GM12892 (cell line): ENCODE measurements around the gene GALM.
"Not testable (repeated sequence)": the region's sequence is repeated elsewhere in the genome, so short reads cannot be mapped to it uniquely, and the experiment has no call there.

Experiments used
- DNase-seq: peaks from one replicate; pipeline ENCODE4 v3.0.0; 2011; ENCODE audit not compliant: insufficient read length
- FAIRE-seq: peaks from 2 replicates; lab custom pipeline; 2011; peaks lifted over from hg19 to GRCh38; lab: Jason Lieb, UNC
- POLR2A ChIP-seq: IDR thresholded peaks from 2 replicates; pipeline ENCODE4 v1.6.1; 2011; ENCODE audit warnings: low read depth, low read length, control low read depth
- POLR2AphosphoS5 ChIP-seq: IDR thresholded peaks from 2 replicates; pipeline ENCODE4 v1.6.1; 2011; ENCODE audit warnings: low read depth, low read length, control low read depth
- TAF1 ChIP-seq: IDR thresholded peaks from 2 replicates; pipeline ENCODE4 v1.6.1; 2011; ENCODE audit warnings: low read depth, mild to moderate bottlenecking, control low read depth, low read length, borderline replicate concordance

GALM gene

DNA sequence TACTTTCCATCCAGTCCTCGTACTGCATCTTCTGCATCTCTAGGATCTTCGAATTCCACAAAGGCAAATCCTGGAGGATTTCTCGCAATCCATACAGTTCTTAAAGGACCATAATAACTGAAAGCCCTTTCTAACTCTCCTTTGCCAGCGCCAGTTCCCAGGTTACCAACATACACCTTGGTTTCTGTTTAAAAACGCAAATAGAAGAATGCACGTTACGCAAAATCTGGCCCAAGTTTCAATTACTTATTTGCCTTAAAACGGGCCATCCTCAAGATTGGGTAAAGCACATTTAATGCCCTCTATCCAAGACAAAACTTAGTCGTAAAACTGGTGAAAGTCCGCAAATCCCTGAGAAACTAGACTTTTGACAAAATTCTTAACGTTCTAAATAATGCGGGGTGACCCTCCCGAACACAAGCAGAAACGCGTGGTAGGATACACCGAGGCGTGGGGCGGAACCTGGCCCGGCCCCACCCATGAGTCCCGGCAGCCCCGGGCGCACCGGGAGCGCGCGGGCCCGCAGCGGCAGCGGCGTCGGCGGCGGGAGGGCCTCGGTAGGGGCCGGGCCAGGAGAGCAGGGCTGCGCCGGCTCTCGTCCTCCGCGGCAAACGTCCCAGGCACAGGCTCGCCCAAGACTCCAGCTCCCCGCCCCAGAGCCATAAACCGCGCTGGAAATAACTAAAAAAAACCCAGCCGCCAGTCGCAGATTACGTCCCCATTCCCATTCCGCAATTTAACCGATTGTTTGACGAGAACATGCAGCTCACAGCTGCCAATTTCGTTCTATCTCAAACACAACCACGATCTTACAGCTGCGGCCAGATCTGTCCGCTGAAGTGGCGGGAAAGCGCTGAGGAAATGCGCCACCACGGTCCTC, 84.3 kb downstream of the GALM start:
- FAIRE-seq = peak; percentile 76
- no peak for TF ChIP-seq POLR2A
- no peak for TF ChIP-seq TAF1
- no peak for TF ChIP-seq POLR2AphosphoS5
- peak; percentile 39 for DNase-seq

DNA sequence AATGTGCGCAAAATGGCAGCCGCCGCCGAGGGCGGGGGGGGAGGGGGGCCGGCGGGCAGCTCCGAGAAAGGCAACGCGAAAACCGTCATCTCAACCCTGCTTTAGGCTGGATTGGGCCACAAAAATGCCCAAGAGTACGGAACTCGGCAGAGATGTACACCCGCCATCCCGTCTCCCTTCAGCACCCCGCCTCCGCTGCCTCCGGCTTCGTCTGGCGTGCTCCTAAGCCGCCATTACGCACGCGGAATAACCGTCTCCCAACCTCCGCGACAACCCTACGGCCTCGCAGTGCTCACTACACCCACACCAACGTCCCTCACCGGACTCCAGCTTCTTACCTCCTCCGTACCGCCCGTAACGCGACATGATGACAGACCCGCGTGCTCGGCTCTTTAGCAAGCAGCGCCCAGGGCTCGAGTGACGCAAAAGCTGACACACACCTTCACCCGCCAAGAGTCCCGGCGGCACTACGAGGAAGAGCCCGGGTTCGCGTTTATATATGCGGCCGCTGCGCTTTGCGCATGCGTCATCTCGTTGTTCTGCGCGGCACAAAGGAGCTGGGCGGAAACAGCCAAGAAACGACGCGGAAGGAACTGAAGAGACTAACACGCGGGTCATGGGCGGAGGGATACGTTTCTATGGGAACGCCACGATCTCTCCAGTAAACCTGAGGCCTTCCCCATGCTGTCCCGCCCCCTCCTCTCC, 85.1 kb downstream of the GALM start, which contains the start of gene SRSF7:
SRSF7 (minus strand) TSS at position 471 of the 705 bp plus-strand sequence; CDS start at position 366, 105 bp downstream.
- TF ChIP-seq POLR2AphosphoS5 (peak; percentile 100), TAF1 (peak; percentile 99), POLR2A (peak; percentile 100)
- DNase-seq (peak; percentile 86), FAIRE-seq (peak; percentile 99)

DNA sequence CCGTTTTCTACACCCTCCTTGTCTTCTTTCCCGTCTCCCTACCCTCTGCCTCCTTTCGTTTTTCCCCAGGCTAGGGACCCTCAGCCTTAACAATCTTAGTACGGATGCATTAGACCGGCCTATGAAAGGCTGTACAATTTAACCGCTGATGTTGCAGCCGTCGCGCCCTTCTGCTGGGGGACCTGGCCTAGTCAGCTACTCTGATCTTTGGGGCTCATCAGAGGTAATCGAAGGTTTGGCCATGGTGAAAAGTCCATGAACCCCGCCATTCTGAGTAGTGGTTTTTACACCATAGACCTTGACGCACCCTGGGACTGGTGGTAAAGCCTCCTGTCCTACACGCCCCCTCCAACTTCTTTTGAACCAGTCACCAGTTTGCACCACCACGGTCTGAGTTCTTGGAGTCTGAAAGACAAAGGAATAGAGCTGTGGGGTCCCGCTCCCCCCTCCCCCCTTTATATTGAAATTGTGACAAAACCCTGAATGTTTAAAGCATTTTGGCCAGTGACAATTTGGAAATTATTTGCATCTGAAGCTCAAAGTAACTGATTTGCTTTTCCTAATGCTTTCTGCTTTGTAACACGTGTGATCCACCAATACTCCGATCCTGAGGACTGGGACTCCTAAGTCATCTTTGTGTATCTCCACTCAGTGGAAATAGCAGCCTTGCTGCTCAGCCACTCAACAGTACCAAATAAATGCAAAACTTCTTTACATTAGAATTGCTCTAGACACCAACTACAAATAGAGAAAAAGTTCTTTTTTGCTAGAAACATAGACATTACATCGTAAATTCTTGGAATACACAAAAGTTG, 85.9 kb downstream of the GALM start:
- DNase-seq (no peak), FAIRE-seq (no peak)
- no peak for TF ChIP-seq TAF1
- TF ChIP-seq POLR2A = no peak
- TF ChIP-seq POLR2AphosphoS5 = no peak

DNA sequence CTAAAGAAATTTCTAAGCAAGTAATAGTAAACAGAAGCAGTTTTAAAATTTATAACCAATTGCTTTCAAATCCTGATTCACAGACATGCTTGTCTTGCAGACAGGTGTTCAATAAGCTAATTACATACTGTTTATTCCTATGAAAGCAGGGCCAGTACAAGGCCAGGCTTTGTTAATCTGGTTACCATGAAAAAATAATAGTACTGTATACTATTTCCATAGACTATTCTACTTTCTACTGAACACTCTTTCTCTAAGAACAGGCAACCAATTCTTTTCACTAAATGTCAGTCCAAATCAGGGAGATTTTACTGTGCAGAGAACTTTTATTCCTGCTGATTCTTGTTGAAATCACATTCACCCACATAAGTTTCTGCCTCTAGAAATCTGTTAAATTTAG, 88.1 kb downstream of the GALM start:
- DNase-seq (no peak), FAIRE-seq (no peak)
- TF ChIP-seq TAF1 (no peak), POLR2A (no peak), POLR2AphosphoS5 (no peak)

DNA sequence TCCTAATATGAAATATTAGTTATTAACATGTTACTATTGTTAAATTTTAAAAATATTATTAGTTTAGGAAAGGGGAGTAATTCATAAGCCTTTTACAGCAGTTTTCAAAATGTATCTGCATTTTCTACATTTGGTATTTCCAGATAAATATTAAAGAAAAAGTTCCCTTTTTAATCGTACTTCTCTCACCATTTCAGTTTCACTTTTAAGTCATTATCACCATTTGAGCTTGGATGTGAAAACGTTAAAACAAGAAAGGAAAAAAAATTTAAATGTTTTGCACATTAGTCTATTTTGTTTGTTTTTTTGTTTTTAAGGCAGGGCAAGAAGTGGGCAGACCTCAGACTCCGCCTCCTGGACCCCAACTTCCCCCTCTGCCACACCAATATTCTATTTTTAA, 88.6 kb downstream of the GALM start:
- TF ChIP-seq POLR2AphosphoS5 = no peak
- TF ChIP-seq TAF1 = no peak
- TF ChIP-seq POLR2A = no peak
- no peak for DNase-seq
- FAIRE-seq = no peak

DNA sequence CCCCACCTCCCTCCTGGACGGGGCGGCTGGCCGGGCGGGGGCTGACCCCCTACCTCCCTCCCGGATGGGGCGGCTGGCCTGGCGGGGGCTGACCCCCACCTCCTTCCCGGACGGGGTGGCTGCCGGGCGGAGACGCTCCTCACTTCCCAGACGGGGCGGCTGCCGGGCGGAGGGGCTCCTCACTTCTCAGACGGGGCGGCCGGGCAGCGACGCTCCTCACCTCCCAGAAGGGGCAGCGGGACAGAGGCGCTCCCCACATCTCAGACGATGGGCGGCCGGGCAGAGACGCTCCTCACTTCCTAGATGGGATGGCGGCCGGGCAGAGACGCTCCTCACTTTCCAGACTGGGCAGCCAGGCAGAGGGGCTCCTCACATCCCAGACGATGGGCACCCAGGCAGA, 90.0 kb downstream of the GALM start:
- not testable (repeated sequence) for FAIRE-seq

DNA sequence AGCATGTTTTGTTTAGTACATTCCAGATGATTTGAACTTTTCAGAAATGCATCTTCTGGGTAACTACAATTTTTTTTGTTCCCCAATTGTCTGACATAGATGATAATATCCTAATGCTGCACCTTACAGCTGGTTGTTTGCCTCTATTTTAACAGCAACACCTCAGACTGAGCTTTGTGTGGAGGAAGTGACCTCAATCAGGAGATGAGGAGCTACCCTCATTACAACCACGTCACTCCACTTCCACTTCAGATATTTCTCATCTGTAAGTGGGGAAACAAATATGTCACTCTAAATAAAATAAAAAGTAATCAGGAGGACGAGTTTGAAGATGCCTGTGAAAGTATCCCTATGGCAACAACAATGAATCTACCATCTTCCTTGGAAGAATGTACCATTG, 97.3 kb downstream of the GALM start:
- TF ChIP-seq TAF1 (no peak), POLR2A (no peak), POLR2AphosphoS5 (no peak)
- DNase-seq = no peak
- no peak for FAIRE-seq

More for the DNA sequence above, 90.0 kb downstream of the GALM start:
- DNase-seq = not testable (repeated sequence)

DNA sequence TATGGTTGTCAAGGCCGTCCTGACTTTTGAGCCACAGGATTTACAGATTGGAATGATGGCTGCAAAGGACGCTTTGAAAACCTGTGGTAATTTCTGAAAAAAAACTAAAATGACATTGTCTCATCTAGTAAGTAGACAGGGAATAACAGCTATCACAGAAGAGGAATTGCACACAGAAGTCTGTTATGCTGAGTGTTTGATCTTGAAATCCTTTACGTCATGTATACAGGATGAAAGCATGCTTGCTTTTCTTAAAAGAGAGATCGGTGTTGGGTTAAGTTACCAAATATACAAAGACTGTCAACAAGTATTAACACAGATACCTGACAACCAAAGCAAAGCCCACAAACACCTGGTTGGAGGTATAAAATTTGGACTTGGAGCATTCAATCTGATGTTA, 97.8 kb downstream of the GALM start:
- DNase-seq (no peak), FAIRE-seq (no peak)
- TF ChIP-seq POLR2AphosphoS5 (no peak), POLR2A (no peak), TAF1 (no peak)

DNA sequence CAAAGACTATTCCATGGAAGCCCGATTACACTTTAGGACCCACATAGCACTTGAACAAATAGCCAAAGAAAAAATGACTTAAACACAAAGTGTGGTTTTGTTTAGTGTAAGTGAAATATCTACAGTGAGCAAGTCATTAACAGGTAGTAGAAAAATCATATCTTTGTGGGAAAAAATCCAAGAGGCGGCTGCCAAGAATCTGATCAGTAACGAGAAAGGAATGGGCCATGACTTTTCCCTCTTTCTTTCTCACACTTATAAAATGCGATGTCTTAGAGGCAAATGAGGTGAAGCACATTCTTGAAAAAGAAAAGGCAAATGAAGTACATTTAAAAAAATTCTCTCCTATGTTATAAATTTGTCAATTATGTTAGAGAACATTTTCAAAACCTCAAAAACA, 99.2 kb downstream of the GALM start:
- DNase-seq = no peak
- TF ChIP-seq TAF1 (no peak), POLR2A (no peak), POLR2AphosphoS5 (no peak)
- FAIRE-seq = no peak

DNA sequence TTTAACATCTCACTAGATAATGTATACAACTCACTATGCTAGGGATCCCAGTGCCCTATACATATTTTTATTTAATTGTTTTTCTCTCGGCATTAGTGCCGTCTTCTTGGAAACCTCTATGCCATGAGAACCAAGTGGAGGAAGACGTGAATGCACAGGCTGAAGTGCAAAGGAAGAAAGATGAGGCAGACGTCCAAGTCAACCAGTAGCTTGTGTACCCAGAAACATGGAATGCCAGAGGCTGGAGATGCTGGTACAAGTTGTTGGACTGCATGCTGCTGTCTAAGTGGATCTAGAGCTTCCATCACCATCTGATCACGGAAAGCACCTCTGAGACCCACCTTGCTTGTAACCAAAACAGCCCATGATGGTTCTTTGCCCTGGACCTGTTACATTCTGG, 99.6 kb downstream of the GALM start:
- TF ChIP-seq TAF1 = no peak
- no peak for TF ChIP-seq POLR2A
- TF ChIP-seq POLR2AphosphoS5 = no peak

DNA sequence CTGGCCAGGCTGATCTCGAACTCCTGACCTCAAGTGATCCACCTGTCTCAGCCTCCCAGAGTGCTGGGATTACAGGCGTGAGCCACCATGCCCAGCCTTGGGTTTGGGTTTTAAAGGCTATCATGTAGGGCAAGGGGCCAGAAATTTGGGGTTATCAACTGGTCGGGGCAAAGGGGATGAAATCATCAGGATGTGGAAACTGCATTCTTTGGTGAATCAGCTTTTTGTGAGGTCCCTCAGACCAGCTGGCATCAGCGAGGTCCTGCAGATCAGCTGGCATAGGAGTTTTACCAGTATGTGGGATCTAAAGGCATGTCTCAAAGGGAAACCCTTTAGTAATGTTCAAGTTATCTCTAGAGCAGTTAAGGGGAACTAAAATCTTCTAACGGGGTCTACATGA, 105.7 kb downstream of the GALM start:
- TF ChIP-seq TAF1 (no peak), POLR2AphosphoS5 (no peak), POLR2A (no peak)
- DNase-seq = no peak
- no peak for FAIRE-seq

More for the DNA sequence above, 99.6 kb downstream of the GALM start:
- FAIRE-seq = no peak
- DNase-seq = no peak
